Kidney epithelial cell (primary cell): ENCODE results near the gene UNC45B. TPM values are rescaled to one million over a fixed set of nuclear protein-coding genes. Genes with fewer than 3 reads are reported as not detected.

Experiments used
- DNase-seq: peaks from one replicate; pipeline ENCODE4 v3.0.0-alpha.2; 2010; ENCODE audit warnings: low read depth
- H3K27me3 ChIP-seq: 2 replicates; pipeline ENCODE4 v1.6.0; 2011; ENCODE audit warnings: low read length; ENCODE audit not compliant: control insufficient read depth, insufficient read depth
- H3K36me3 ChIP-seq: 2 replicates; pipeline ENCODE4 v1.5.1; 2011; ENCODE audit warnings: low read length; ENCODE audit not compliant: control insufficient read depth, insufficient read depth
- H3K4me3 ChIP-seq: 2 replicates; pipeline ENCODE4 v1.5.1; 2011; ENCODE audit warnings: low read depth, mild to moderate bottlenecking, control low read depth, low read length
- CTCF ChIP-seq: IDR thresholded peaks from 2 replicates; pipeline ENCODE4 v1.5.1; 2011; ENCODE audit warnings: mild to moderate bottlenecking, moderate library complexity, low read length, control low read depth, inconsistent platforms; ENCODE audit not compliant: insufficient read depth, poor library complexity, severe bottlenecking
- total RNA-seq: library from RNA; depleted of rRNA; stranded (reverse); fragments of >200 nt; gene quantifications from 2 replicates; pipeline ENCODE4 v1.2.3, GENCODE V29; 2015

The UNC45B gene
- total RNA-seq, 1 donor from 2014 or later: not detected

- H3K27me3 ChIP-seq: no peaks in the 10 kb centered on the region
- TF ChIP-seq CTCF: no peak
- DNase-seq: no peak
- no peaks in the 10 kb centered on the region for H3K36me3 ChIP-seq
- no peak overlapping the region for H3K4me3 ChIP-seq
Measured at GRCh38 chr17:35210741-35211140, 63.1 kb downstream of the UNC45B start.

- no peaks in the 10 kb centered on the region for H3K27me3 ChIP-seq
- no peak for TF ChIP-seq CTCF
- no peak for DNase-seq
Measured at GRCh38 chr17:35212668-35213067, 65.1 kb downstream of the UNC45B start.

GRCh38 chr17:35213412-35213940 lies 65.9 kb downstream of the UNC45B start:
- Histone ChIP-seq H3K27me3 (no peaks in the 10 kb centered on the region), H3K4me3 (no peak overlapping the region), H3K36me3 (no peaks in the 10 kb centered on the region)
- no peak for TF ChIP-seq CTCF
- DNase-seq: no peak

More at GRCh38 chr17:35212668-35213067, 65.1 kb downstream of the UNC45B start:
- no peaks in the 10 kb centered on the region for H3K36me3 ChIP-seq
- no peak overlapping the region for H3K4me3 ChIP-seq

GRCh38 chr17:35214192-35214591 lies 66.6 kb downstream of the UNC45B start:
- Histone ChIP-seq H3K27me3 (no peaks in the 10 kb centered on the region), H3K36me3 (no peaks in the 10 kb centered on the region), H3K4me3 (no peak overlapping the region)
- DNase-seq: no peak
- TF ChIP-seq CTCF: no peak

- DNase-seq: no peak
- TF ChIP-seq CTCF: no peak
- H3K27me3 ChIP-seq: no peaks in the 10 kb centered on the region
- H3K4me3 ChIP-seq: no peak overlapping the region
- H3K36me3 ChIP-seq: no peaks in the 10 kb centered on the region
Measured at GRCh38 chr17:35214631-35215273, 67.1 kb downstream of the UNC45B start.

GRCh38 chr17:35217107-35217506 lies 69.5 kb downstream of the UNC45B start:
- TF ChIP-seq CTCF: no peak
- H3K4me3 ChIP-seq: no peak overlapping the region
- H3K27me3 ChIP-seq: no peaks in the 10 kb centered on the region
- no peak for DNase-seq
- H3K36me3 ChIP-seq: no peaks in the 10 kb centered on the region
